SH-SY5Y (cell line): ENCODE results near the gene FZD10.

ENCODE experiments used
- GATA2 ChIP-seq: IDR thresholded peaks from 2 replicates; pipeline ENCODE4 v1.6.1; 2011; ENCODE audit warnings: mild to moderate bottlenecking, low read depth, low read length
- GATA3 ChIP-seq: IDR thresholded peaks from 2 replicates; pipeline ENCODE4 v1.6.1; 2011; ENCODE audit warnings: low read depth, mild to moderate bottlenecking, low read length, moderate library complexity

DNA sequence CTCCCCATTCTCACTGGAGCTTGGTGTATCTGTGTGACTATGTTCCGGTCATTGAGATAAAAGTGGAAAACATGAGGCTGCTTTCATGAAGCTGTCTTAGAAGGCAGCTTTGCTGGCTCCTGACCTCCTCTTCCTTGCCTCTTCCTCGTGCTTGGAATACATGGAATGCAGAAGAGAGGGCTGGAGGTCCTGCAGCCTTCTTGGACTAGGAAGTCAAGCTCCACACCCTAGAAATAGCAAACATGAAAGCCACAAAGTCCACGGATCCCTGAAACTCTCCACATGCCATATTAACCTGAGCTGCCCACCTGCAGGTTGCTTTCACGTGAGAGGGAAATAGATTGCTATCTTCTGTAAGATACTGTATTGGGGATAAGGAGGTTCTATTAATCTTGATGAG is 51.0 kb downstream of the FZD10 start:
- TF ChIP-seq GATA2 (no peak), GATA3 (no peak)
